WERI-Rb-1 (cell line): ENCODE results near the gene GLO1.
A peak's percentile ranks its signal among the peaks of the same experiment; 100 is the strongest.
"Not testable (repeated sequence)": the region's sequence is repeated elsewhere in the genome, so short reads cannot be mapped to it uniquely, and the experiment has no call there.

ENCODE experiments used
- DNase-seq: peaks from one replicate; pipeline ENCODE4 v3.0.0-alpha.2; 2020
- H3K27ac ChIP-seq: fragments of 250-450 bp; sonication (Bioruptor Pico); 2 replicates; pipeline ENCODE4 v1.5.1; 2020; ENCODE audit warnings: mild to moderate bottlenecking, moderate library complexity
- H3K27me3 ChIP-seq: fragments of 250-450 bp; sonication (Bioruptor Pico); 2 replicates; pipeline ENCODE4 v1.5.1; 2021; ENCODE audit warnings: mild to moderate bottlenecking, low read depth, moderate library complexity; ENCODE audit not compliant: insufficient read depth, severe bottlenecking
- H3K36me3 ChIP-seq: fragments of 250-450 bp; sonication (Bioruptor Pico); 2 replicates; pipeline ENCODE4 v1.5.1; 2020; ENCODE audit warnings: mild to moderate bottlenecking, moderate library complexity
- H3K4me3 ChIP-seq: 2 replicates; pipeline ENCODE4 v1.5.1; 2011; ENCODE audit warnings: low read depth, mild to moderate bottlenecking, control low read depth, low read length
- H3K9me3 ChIP-seq: fragments of 250-450 bp; sonication (Bioruptor Pico); 2 replicates; pipeline ENCODE4 v1.5.1; 2021; ENCODE audit warnings: mild to moderate bottlenecking, moderate library complexity; ENCODE audit not compliant: severe bottlenecking
- TF ChIP-seq, protein P1 (sequence below): IDR thresholded peaks from 2 replicates; pipeline ENCODE4 v1.5.1; 2011; ENCODE audit warnings: low read depth, mild to moderate bottlenecking, control low read depth, inconsistent platforms, low read length

GLO1 gene

DNA sequence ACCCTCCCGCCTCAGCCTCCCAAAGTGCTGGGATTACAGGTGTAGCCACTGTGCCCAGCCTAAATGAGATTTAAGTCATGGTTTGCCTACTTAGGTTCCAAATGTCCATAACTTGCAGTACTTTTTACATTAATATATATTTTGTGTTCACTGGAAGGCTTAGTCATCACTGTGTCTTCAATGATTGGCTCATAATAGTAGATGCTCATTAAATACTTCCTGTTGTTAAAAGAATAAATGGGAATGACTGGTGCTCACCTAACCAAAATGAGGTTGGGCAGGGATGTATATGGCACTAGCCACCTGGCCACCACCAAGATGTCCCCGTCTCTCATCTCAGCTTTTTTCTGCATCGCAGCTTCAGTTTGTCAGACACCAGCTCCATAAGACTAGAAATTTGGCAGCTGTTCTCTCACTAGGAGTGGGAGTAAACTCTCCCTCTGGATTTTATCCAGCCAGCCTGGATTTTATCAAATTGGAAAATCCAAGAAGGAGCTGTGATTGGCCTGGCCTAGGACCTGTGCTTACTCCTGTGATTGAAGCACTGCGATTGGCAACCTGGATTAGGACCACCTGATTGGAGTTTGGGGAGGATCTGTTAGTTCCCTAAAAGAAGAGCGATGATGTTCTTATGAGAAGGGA, 1.1 kb upstream of the GLO1 start:
- TF ChIP-seq, protein P1, sequence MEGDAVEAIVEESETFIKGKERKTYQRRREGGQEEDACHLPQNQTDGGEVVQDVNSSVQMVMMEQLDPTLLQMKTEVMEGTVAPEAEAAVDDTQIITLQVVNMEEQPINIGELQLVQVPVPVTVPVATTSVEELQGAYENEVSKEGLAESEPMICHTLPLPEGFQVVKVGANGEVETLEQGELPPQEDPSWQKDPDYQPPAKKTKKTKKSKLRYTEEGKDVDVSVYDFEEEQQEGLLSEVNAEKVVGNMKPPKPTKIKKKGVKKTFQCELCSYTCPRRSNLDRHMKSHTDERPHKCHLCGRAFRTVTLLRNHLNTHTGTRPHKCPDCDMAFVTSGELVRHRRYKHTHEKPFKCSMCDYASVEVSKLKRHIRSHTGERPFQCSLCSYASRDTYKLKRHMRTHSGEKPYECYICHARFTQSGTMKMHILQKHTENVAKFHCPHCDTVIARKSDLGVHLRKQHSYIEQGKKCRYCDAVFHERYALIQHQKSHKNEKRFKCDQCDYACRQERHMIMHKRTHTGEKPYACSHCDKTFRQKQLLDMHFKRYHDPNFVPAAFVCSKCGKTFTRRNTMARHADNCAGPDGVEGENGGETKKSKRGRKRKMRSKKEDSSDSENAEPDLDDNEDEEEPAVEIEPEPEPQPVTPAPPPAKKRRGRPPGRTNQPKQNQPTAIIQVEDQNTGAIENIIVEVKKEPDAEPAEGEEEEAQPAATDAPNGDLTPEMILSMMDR, result no peak
- DNase-seq, result no peak
- no peak overlapping the region for H3K4me3 ChIP-seq

DNA sequence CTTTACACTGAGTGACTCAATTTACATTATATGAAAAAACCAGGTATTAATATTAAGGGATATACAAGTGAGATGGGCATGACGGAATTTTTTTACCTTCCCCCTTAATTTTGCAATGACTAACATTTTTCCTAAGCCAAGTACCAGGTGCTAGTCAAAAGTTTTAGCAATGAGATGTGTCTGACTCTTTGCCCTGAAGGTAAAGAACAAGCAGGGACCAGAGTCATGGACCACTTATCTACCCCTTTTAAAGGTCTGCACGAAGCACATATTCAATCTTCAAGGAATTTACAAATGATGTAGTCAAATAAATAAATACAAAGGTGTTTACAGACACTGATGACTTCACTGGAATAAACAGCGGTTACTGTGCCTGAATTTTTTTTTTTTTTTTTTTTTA, 1.4 kb downstream of the GLO1 start:
- Histone ChIP-seq H3K36me3 (peaks cover 31% of the 10 kb centered on the region), H3K4me3 (no peak overlapping the region), H3K27ac (no peak overlapping the region), H3K9me3 (peaks cover 7% of the 10 kb centered on the region), H3K27me3 (no peaks in the 10 kb centered on the region)
- no peak for DNase-seq
- TF ChIP-seq, protein P1, result no peak

More for the DNA sequence above, 1.1 kb upstream of the GLO1 start:
- Histone ChIP-seq H3K27me3 (no peaks in the 10 kb centered on the region), H3K36me3 (peaks cover 31% of the 10 kb centered on the region), H3K27ac (no peak overlapping the region), H3K9me3 (peaks cover 7% of the 10 kb centered on the region)

DNA sequence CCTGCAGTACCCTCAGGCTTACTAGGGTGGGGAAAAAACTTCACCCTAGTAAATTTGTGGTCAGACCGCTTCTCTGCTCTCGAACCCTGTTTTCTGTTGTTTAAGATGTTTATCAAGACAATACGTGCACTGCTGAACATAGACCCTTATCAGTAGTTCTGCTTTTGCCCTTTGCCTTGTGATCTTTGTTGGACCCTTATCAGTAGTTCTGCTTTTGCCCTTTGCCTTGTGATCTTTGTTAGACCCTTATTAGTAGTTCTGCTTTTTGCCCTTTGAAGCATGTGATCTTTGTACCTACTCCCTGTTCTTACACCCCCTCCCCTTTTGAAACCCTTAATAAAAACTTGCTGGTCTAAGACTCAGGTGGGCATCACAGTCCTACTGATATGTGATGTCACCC, 3.2 kb downstream of the GLO1 start:
- not testable (repeated sequence) for H3K27ac ChIP-seq, DNase-seq, H3K27me3 ChIP-seq, H3K4me3 ChIP-seq, H3K9me3 ChIP-seq
- H3K36me3 ChIP-seq, result peaks cover 36% of the 10 kb centered on the region

DNA sequence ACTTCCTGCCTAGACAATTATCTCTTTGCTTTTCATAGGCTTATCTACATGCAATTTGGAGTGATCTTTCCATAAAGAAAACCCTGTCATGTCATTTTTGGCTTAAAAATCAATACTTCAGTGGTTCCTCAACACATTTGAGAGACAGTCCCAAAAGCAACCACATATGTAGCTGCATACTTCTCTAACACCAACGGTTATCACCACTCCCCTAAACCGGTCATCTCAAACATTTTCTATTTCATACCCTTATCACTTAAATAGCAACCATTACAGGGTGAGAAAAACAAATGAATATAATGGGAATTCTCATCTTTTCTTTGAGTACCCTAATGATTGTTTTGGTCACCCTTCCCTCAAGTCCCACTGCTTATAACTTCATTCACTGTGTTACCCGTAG, 5.1 kb downstream of the GLO1 start:
- no peak for DNase-seq
- Histone ChIP-seq H3K27ac (no peak overlapping the region), H3K4me3 (no peak overlapping the region), H3K36me3 (peaks cover 35% of the 10 kb centered on the region), H3K9me3 (peaks cover 7% of the 10 kb centered on the region), H3K27me3 (no peaks in the 10 kb centered on the region)
- TF ChIP-seq, protein P1, result no peak

DNA sequence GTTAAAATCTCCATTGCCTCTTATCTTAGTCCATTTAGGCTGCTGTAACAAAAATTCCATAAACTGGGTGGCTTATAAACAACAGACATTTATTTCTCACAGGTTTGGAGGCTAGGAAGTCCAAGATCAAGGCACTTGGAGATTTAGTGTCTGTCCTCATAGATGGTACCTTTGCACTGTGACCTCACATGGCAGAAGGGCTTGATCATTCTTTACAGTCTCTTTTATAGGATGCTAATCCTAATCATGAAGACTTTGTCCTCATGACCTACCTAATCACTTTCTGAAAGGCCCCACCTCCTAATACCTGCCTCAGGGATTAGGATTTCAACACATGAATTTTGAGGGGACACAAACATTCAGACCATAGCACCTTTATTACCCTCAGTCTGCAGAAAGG, 6.6 kb downstream of the GLO1 start:
- H3K36me3 ChIP-seq, result peaks cover 23% of the 10 kb centered on the region
- H3K9me3 ChIP-seq, result peaks cover 7% of the 10 kb centered on the region
- TF ChIP-seq, protein P1, result no peak
- H3K4me3 ChIP-seq, result no peak overlapping the region
- H3K27me3 ChIP-seq, result no peaks in the 10 kb centered on the region
- peak; percentile 44 for DNase-seq
- H3K27ac ChIP-seq, result no peak overlapping the region

DNA sequence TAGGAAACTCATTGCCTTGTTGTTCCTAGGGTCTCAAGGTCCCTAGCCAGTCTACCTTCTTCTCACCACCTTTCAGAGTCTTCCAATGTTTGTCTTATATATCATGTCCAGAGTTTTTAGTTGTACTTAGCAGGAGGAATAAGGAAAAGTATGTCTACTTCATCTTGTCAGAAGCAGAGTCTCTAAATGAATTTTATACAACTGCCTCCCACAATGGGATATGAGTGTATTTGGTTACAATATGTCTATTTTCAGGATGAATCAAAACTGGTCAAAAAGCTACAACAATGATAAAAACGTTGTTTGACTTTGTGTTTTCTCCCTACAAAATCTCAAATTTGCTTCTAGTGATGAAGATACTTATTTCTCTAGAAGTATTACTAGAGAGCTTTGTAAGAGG, 7.0 kb downstream of the GLO1 start:
- TF ChIP-seq, protein P1, result no peak
- Histone ChIP-seq H3K27me3 (no peaks in the 10 kb centered on the region), H3K27ac (no peak overlapping the region), H3K4me3 (no peak overlapping the region), H3K9me3 (peaks cover 5% of the 10 kb centered on the region), H3K36me3 (peaks cover 18% of the 10 kb centered on the region)
- no peak for DNase-seq
